Aorta (tissue), 5 donors: ENCODE data around the gene DNAH11. TPM values are rescaled to one million over a fixed set of nuclear protein-coding genes. Genes with fewer than 3 reads are reported as not detected.

Experiments
- ATAC-seq: fragments of 200-7000 bp; cut with Tn5 transposase; one replicate; pipeline ENCODE4 v1.9.1; 2022; ENCODE audit warnings: moderate library complexity; ENCODE audit not compliant: low FRiP score
- DNase-seq, 2 donors: peaks; one replicate each; pipeline ENCODE4 v3.0.0-alpha.2; 2020
- H3K27ac ChIP-seq, 2 donors: one replicate each; pipeline ENCODE4 v1.5.1; 2013; ENCODE audit warnings: low read length in 2 of 2, mild to moderate bottlenecking in 2 of 2, moderate library complexity in 2 of 2, control low read depth in 1 of 2, inconsistent platforms in 1 of 2, low read depth in 1 of 2
- H3K27me3 ChIP-seq, 2 donors: one replicate each; pipeline ENCODE4 v1.6.1; 2013; ENCODE audit warnings: control low read depth in 1 of 2, low read length in 1 of 2, mild to moderate bottlenecking in 1 of 2, moderate library complexity in 1 of 2; ENCODE audit not compliant: insufficient read depth in 2 of 2, control insufficient read depth in 1 of 2
- H3K36me3 ChIP-seq, 2 donors: one replicate each; pipeline ENCODE4 v1.6.1; 2013; ENCODE audit warnings: control low read depth in 1 of 2, low read length in 1 of 2, mild to moderate bottlenecking in 1 of 2; ENCODE audit not compliant: insufficient read depth in 2 of 2, control insufficient read depth in 1 of 2
- H3K4me1 ChIP-seq, 2 donors: one replicate each; pipeline ENCODE4 v1.6.1; 2013; ENCODE audit warnings: low read length in 2 of 2, control low read depth in 1 of 2, mild to moderate bottlenecking in 1 of 2, moderate library complexity in 1 of 2; ENCODE audit not compliant: insufficient read depth in 2 of 2, control insufficient read depth in 1 of 2
- H3K4me3 ChIP-seq, 2 donors: one replicate each; pipeline ENCODE4 v1.5.1; 2013; ENCODE audit warnings: low read length in 2 of 2, control low read depth in 1 of 2, mild to moderate bottlenecking in 1 of 2
- H3K9me3 ChIP-seq: one replicate; pipeline ENCODE4 v1.6.1; 2013; ENCODE audit warnings: mild to moderate bottlenecking, low read length; ENCODE audit not compliant: control insufficient read depth
- WGBS, 2 donors: extraction: QIAGEN DNeasy Blood & Tissue Kit; methylation state at CpG; one replicate each; pipeline ENCODE4 v1.1.7; 2013; 5-methylcytosine and 5-hydroxymethylcytosine counted together
- intact Hi-C, 2 donors: fragments of 100-400 bp; cut with DNase I; formaldehyde crosslinking; loops; one replicate each; pipeline versions ENCODE4 v1.14.2 to v1.15.0; 2022
- polyA plus RNA-seq, 2 donors: library from polyadenylated mRNA; stranded (reverse); fragments of 200-250 nt; gene quantifications; one replicate each; pipeline ENCODE4 v1.2.3, GENCODE V29; 2013
- total RNA-seq, 2 donors: library from RNA; stranded (reverse); fragmentation: NEBNext Ultra II Directional; extraction: Animal tissue kit (Norgen Biotek cat#: 25700); gene quantifications; one replicate each; pipeline ENCODE4 v1.2.1, GENCODE V29; 2021
- donor health status: healthy with polysubstance abuse.
- donor health status: Bipolar disorder and iron deficiency.
- donor health status: DM: no; HTN: no; CAD: no.
- donor health status: DM: no; HTN: no; CAD: no.
- donor health status: DM: yes; HTN: yes; CAD: no.

DNAH11 gene
- total and polyA plus RNA-seq, 4 donors: 2.5 to 3.3 (median 2.6) TPM; not detected in 1

GRCh38 chr7:21706131-21706530 lies 163.3 kb downstream of the DNAH11 start:
- ATAC-seq: no peak
- intact Hi-C loops: no loop called here

GRCh38 chr7:21707566-21707965 lies 164.7 kb downstream of the DNAH11 start:
- ATAC-seq: no peak
- Histone ChIP-seq H3K27ac (no peak overlapping the region), H3K36me3 (no peaks in the 10 kb centered on the region), H3K27me3 (peaks cover 0 to 2% of the 10 kb centered on the region in 2 donors), H3K4me3 (no peak overlapping the region), H3K9me3 (no peaks in the 10 kb centered on the region), H3K4me1 (no peaks in the 10 kb centered on the region)
- intact Hi-C loops: no loop called here
- 79 to 83% methylated on average over 7 of the region's 7 CpGs for WGBS, 2 donors
- DNase-seq: no peak

More at GRCh38 chr7:21706131-21706530, 163.3 kb downstream of the DNAH11 start:
- Histone ChIP-seq H3K4me3 (no peak overlapping the region), H3K9me3 (no peaks in the 10 kb centered on the region), H3K27ac (no peak overlapping the region), H3K4me1 (no peaks in the 10 kb centered on the region), H3K36me3 (no peaks in the 10 kb centered on the region), H3K27me3 (no peaks in the 10 kb centered on the region)
- DNase-seq: no peak
- WGBS, 2 donors: 87% methylated on average over 3 of the region's 3 CpGs

- H3K9me3 ChIP-seq: no peaks in the 10 kb centered on the region
- ATAC-seq (no peak), DNase-seq (no peak)
- H3K27ac ChIP-seq: no peak overlapping the region
- no peaks in the 10 kb centered on the region for H3K4me1 ChIP-seq
- no peaks in the 10 kb centered on the region for H3K36me3 ChIP-seq
- H3K27me3 ChIP-seq: peaks cover 0 to 2% of the 10 kb centered on the region in 2 donors
- intact Hi-C loops: no loop called here
- H3K4me3 ChIP-seq: no peak overlapping the region
- WGBS, 2 donors: 85 to 91% methylated on average over 6 of the region's 6 CpGs
Measured at GRCh38 chr7:21708096-21708495, 165.3 kb downstream of the DNAH11 start.

GRCh38 chr7:21717323-21717722 lies 174.5 kb downstream of the DNAH11 start:
- H3K27ac ChIP-seq: no peak overlapping the region
- H3K36me3 ChIP-seq: no peaks in the 10 kb centered on the region
- intact Hi-C loops: no loop called here
- ATAC-seq (no peak), DNase-seq (no peak)
- H3K9me3 ChIP-seq: no peaks in the 10 kb centered on the region
- no peak overlapping the region for H3K4me3 ChIP-seq
- 86 to 87% methylated on average over 5 of the region's 5 CpGs for WGBS, 2 donors
- H3K4me1 ChIP-seq: no peaks in the 10 kb centered on the region
- H3K27me3 ChIP-seq: no peaks in the 10 kb centered on the region

- Histone ChIP-seq H3K27me3 (no peaks in the 10 kb centered on the region), H3K4me3 (no peak overlapping the region), H3K4me1 (no peaks in the 10 kb centered on the region), H3K27ac (no peak overlapping the region), H3K36me3 (no peaks in the 10 kb centered on the region), H3K9me3 (no peaks in the 10 kb centered on the region)
- intact Hi-C loops: no loop called here
- ATAC-seq: no peak
- DNase-seq: no peak
Measured at GRCh38 chr7:21718391-21718790, 175.6 kb downstream of the DNAH11 start.

- no peaks in the 10 kb centered on the region for H3K27me3 ChIP-seq
- H3K36me3 ChIP-seq: no peaks in the 10 kb centered on the region
- peaks cover 2% of the 10 kb centered on the region for H3K9me3 ChIP-seq
- WGBS, 2 donors: 45 to 61% methylated on average over 10 of the region's 10 CpGs
- intact Hi-C loops: no loop called here
- no peak for DNase-seq
- H3K4me1 ChIP-seq: no peaks in the 10 kb centered on the region
- no peak overlapping the region for H3K4me3 ChIP-seq
- no peak for ATAC-seq
- H3K27ac ChIP-seq: no peak overlapping the region
Measured at GRCh38 chr7:21719846-21720245, 177.0 kb downstream of the DNAH11 start.

GRCh38 chr7:21722371-21722770 lies 179.5 kb downstream of the DNAH11 start:
- ATAC-seq (no peak), DNase-seq (no peak)
- Histone ChIP-seq H3K27me3 (no peaks in the 10 kb centered on the region), H3K4me1 (no peaks in the 10 kb centered on the region), H3K9me3 (peaks cover 2% of the 10 kb centered on the region), H3K36me3 (no peaks in the 10 kb centered on the region), H3K27ac (no peak overlapping the region), H3K4me3 (no peak overlapping the region)
- WGBS, 2 donors: 81 to 83% methylated on average over 4 of the region's 4 CpGs
- intact Hi-C loops: no loop called here

- intact Hi-C loops: no loop called here
- no peak overlapping the region for H3K27ac ChIP-seq
- no peaks in the 10 kb centered on the region for H3K36me3 ChIP-seq
- H3K4me1 ChIP-seq: no peaks in the 10 kb centered on the region
- ATAC-seq: no peak
- no peaks in the 10 kb centered on the region for H3K27me3 ChIP-seq
- 62 to 82% methylated on average over 3 of the region's 3 CpGs for WGBS, 2 donors
- no peak overlapping the region for H3K4me3 ChIP-seq
- no peak for DNase-seq
- H3K9me3 ChIP-seq: peaks cover 2% of the 10 kb centered on the region
Measured at GRCh38 chr7:21724562-21724961, 181.7 kb downstream of the DNAH11 start.

GRCh38 chr7:21730399-21730798 lies 187.6 kb downstream of the DNAH11 start:
- DNase-seq (no peak), ATAC-seq (no peak)
- H3K27ac ChIP-seq: no peak overlapping the region
- H3K4me3 ChIP-seq: no peak overlapping the region
- H3K4me1 ChIP-seq: peaks cover 0 to 3% of the 10 kb centered on the region in 2 donors
- intact Hi-C loops: no loop called here
- 86 to 92% methylated on average over 2 of the region's 2 CpGs for WGBS, 2 donors
- no peaks in the 10 kb centered on the region for H3K9me3 ChIP-seq
- no peaks in the 10 kb centered on the region for H3K27me3 ChIP-seq
- H3K36me3 ChIP-seq: no peaks in the 10 kb centered on the region
